RWPE1 (cell line): ENCODE results near the gene PRF1.

Source experiments
- CTCF ChIA-PET: fragments of 350-600 bp; sonication (Branson Sonifier 250); formaldehyde crosslinking; extraction: SDS; loops from one replicate; lab custom pipeline; 2021; lab: Yijun Ruan, JAX
- POLR2A ChIA-PET: fragments of 400-600 bp; formaldehyde crosslinking; extraction: SDS; loops from one replicate; lab custom pipeline; 2020; ENCODE audit warnings: antibody characterized with exemption; ENCODE audit not compliant: low non-redundant PET; lab: Yijun Ruan, JAX
- DNase-seq: peaks from one replicate; pipeline ENCODE4 v3.0.0; 2012; ENCODE audit warnings: low spot score
- H3K27ac ChIP-seq: fragments of 450-650 bp; 2 replicates; pipeline ENCODE4 v1.5.1; 2017
- TF ChIP-seq, protein P1 (sequence below): fragments of 450-650 bp; conservative IDR thresholded peaks from 2 replicates; pipeline ENCODE4 v1.5.1; 2017; ENCODE audit warnings: low read depth, mild to moderate bottlenecking

The PRF1 gene

DNA sequence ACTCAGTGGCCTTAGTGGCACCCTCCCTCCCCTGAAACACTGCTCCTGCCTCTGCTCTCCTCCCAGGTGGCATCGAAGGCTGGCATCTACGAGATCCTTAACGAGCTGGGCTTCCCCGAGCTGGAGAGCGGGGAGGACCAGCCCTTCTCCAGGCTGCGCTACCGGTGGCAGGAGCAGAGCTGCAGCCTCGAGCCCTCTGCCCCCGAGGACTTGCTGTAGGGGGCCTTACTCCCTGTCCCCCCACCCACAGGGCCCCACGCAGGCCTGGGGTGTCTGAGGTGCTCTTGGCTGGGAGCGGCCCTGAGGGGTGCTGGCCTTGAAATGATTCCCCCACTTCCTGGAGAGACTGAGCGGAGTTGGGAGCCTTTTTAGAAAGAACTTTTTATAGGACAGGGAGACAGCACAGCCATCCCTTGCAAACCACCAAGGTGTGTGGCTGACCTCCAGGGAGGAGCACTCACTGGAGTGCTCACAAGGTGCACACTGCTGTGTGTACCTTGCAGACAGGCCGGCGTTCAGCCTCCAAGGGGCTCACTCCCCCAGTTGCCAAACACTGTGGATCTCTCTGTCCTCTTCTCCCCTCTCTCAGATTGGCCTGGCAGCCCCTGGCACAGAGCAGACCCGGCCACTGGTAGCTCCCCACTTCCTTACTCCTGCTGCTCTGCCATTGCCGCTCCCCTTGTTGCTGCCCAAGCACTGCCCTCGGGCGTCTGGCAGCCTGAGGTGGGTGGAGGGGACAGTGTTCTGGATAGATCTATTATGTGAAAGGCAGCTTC lies 35.8 kb downstream of the PRF1 start:
- no peak overlapping the region for H3K27ac ChIP-seq
- POLR2A ChIA-PET = no interaction called here
- CTCF ChIA-PET = interaction anchor here (0.6 kb wide), 1 partner anchor 21 kb away, joined by 4 read pairs; no protein-coding TSS in a partner anchor
- DNase-seq = no peak
- TF ChIP-seq, protein P1, sequence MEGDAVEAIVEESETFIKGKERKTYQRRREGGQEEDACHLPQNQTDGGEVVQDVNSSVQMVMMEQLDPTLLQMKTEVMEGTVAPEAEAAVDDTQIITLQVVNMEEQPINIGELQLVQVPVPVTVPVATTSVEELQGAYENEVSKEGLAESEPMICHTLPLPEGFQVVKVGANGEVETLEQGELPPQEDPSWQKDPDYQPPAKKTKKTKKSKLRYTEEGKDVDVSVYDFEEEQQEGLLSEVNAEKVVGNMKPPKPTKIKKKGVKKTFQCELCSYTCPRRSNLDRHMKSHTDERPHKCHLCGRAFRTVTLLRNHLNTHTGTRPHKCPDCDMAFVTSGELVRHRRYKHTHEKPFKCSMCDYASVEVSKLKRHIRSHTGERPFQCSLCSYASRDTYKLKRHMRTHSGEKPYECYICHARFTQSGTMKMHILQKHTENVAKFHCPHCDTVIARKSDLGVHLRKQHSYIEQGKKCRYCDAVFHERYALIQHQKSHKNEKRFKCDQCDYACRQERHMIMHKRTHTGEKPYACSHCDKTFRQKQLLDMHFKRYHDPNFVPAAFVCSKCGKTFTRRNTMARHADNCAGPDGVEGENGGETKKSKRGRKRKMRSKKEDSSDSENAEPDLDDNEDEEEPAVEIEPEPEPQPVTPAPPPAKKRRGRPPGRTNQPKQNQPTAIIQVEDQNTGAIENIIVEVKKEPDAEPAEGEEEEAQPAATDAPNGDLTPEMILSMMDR = no peak

DNA sequence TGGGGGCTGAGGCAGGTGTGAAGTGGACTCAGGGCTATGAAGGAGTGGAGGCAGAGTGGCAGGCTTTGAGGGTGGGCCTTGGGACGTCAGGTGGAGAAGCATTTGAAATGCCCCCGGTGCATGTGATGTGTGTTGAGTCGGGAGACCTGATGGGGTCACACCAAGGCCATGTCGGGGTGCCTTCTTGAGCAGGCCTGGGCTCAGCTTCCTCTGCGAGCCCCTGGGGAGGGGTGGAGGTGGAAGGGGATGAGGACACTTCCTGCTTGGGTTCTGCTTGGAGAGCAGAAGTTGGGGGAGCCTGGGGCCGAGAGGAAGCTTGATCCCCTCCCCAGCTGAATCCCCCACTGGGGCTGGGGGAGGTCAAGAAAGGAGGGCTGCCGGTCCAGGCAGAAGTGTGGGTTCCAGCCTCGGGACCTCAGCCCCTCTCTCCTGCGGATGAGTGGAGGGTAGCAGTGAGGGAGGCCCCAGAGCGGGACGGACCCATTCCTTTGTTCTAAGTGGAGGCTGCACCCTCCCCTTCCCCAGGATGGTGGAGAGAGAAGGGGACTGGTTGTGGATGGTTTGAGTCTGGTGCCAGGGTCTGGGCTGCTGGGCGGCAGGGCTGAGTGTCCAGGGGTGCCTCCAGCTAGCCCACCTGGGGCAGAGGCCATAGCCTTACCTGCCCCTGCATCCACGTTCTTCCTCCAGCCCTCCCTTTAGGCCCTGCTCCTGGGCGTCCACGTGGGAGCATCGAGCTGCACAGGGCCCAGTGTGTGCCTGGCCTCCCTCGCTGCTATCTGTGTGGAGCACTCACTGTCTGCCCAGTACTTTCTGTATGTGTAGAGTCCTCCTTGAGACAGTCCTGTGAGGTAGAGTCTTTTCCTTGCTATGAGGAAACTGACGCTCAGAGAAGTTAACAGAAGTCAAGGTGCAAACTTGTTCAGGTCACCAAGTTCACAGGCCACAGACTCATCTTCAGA lies 36.7 kb downstream of the PRF1 start:
- CTCF ChIA-PET = interaction anchor here (0.6 to 0.7 kb wide), 3 partner anchors 105 to 490 kb away, joined by 3 to 4 read pairs (median 3); no protein-coding TSS in a partner anchor
- TF ChIP-seq, protein P1 = no peak
- POLR2A ChIA-PET = no interaction called here
- no peak for DNase-seq
- no peak overlapping the region for H3K27ac ChIP-seq

DNA sequence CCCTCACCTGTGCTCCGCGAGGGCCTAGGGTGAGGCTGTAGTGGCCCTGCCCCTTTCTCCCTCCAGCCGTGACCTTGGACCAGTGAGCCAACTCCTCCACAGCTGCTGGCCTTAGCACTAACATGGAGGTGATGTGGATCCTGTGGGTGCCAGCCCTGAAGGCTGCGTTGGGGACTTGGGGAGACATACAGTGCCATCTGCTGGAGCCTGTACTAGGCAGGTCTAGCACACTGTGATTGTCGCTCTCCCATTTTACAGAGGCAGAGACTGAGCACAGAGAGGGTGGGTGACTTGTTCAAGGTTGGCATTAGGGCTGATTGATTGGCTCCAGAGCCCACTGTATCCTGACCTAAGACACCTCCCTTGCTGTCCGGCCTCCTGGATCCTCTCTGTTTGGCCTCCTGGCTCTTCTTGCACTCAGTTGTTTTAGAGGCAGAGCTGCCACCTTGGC lies 37.6 kb downstream of the PRF1 start:
- ChIA-PET CTCF (interaction anchor here (0.6 to 0.7 kb wide), 3 partner anchors 104 to 489 kb away, joined by 3 to 4 read pairs (median 3); no protein-coding TSS in a partner anchor), POLR2A (no interaction called here)
- DNase-seq = no peak
- TF ChIP-seq, protein P1 = no peak
- H3K27ac ChIP-seq = no peak overlapping the region

DNA sequence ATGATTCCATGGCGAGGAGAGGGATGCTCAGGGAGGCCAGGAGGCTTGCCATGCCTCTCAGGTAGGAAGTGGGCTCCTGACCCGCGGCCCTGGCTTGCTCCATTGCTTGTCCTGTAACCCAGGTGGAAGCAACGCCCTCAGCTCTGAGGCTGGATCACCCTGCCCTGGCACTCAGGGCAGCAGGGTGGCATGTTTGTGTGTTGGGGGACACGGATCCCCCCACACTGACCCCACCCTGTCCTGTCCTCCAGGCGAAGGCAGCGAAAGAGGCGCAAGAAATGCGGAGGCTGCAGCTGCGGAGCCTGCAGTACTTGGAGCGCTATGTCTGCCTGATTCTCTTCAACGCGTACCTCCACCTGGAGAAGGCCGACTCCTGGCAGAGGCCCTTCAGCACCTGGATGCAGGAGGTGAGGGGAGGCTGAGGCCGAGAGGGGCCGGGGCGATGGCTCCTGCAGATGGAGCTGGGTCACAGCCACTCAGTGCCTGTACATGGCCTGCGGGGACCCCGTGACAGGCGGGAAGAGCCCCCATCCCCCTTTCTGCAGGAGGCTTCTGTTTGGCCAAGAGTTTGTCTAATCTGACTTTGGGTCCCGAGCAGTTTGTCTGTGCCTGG lies 38.3 kb downstream of the PRF1 start:
- TF ChIP-seq, protein P1 = no peak
- no peak for DNase-seq
- ChIA-PET POLR2A (no interaction called here), CTCF (no interaction called here)
- no peak overlapping the region for H3K27ac ChIP-seq

DNA sequence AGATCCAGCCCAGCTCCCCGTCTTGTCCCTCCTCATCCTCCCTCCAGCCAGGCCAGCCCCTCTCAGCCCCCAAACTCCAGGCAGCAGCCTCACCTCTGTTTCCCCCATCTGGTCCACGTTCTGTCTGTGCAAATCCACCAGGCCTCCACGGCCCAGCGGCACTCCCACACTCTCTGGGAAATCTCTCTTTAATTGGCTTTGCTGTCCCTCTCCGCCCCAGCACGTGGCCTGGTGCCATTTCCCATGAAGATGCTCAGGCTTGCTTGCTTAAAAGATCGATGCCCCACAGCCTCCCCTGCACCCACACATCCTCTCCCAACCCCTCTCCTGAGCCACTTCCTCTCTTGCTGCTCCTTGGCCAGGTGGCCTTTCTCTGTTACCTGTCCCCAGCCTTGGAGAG lies 39.3 kb downstream of the PRF1 start:
- CTCF ChIA-PET = interaction anchor here (0.7 kb wide), 1 partner anchor 215 kb away, joined by 3 read pairs; no protein-coding TSS in a partner anchor
- TF ChIP-seq, protein P1 = no peak
- no peak overlapping the region for H3K27ac ChIP-seq
- DNase-seq = no peak
- POLR2A ChIA-PET = no interaction called here
